Trophoblast cell (in vitro differentiated cells and primary cell): Measurements from ENCODE around the gene MOCS3.

ENCODE experiments used
- DNase-seq, 2 donors: peaks; one replicate each; pipeline ENCODE4 v3.0.0-alpha.2; 2016
- H2AFZ ChIP-seq: 2 replicates; pipeline ENCODE4 v1.6.1; 2013; ENCODE audit warnings: low read length, moderate library complexity, mild to moderate bottlenecking; ENCODE audit not compliant: insufficient read depth, poor library complexity
- H2AK5ac ChIP-seq: 2 replicates; pipeline ENCODE4 v1.6.1; 2013; ENCODE audit warnings: mild to moderate bottlenecking, low read length
- H2BK120ac ChIP-seq: 2 replicates; pipeline ENCODE4 v1.6.1; 2013; ENCODE audit warnings: low read length, mild to moderate bottlenecking, moderate library complexity; ENCODE audit not compliant: insufficient read depth, poor library complexity
- H2BK12ac ChIP-seq: 2 replicates; pipeline ENCODE4 v1.6.1; 2013; ENCODE audit warnings: mild to moderate bottlenecking, low read length, moderate library complexity
- H2BK5ac ChIP-seq: 2 replicates; pipeline ENCODE4 v1.6.1; 2013; ENCODE audit warnings: low read length, low read depth, moderate library complexity, mild to moderate bottlenecking; ENCODE audit not compliant: poor library complexity
- H3K14ac ChIP-seq: 2 replicates; pipeline ENCODE4 v1.6.1; 2013; ENCODE audit warnings: mild to moderate bottlenecking, low read length
- H3K18ac ChIP-seq: 2 replicates; pipeline ENCODE4 v1.6.1; 2013; ENCODE audit warnings: mild to moderate bottlenecking, low read length
- H3K23ac ChIP-seq: 2 replicates; pipeline ENCODE4 v1.6.1; 2013; ENCODE audit warnings: low read length
- H3K27ac ChIP-seq: 2 replicates; pipeline ENCODE4 v1.5.1; 2013; ENCODE audit warnings: low read depth, mild to moderate bottlenecking, inconsistent platforms, low read length, moderate library complexity
- H3K27me3 ChIP-seq: 2 replicates; pipeline ENCODE4 v1.6.1; 2013; ENCODE audit warnings: inconsistent platforms, mild to moderate bottlenecking, low read length, moderate library complexity; ENCODE audit not compliant: insufficient read depth
- H3K36me3 ChIP-seq, 2 experiments: 1 replicate in 1 of 2; 2 replicates in 1 of 2; pipeline ENCODE4 v1.6.1; 2013; ENCODE audit warnings: low read length in 2 of 2, mild to moderate bottlenecking in 2 of 2, moderate library complexity in 1 of 2; ENCODE audit not compliant: insufficient read depth in 2 of 2, control insufficient read depth in 1 of 2
- H3K4ac ChIP-seq: 2 replicates; pipeline ENCODE4 v1.6.1; 2013; ENCODE audit warnings: low read depth, mild to moderate bottlenecking, low read length, moderate library complexity
- H3K4me1 ChIP-seq, 2 experiments: 1 replicate in 1 of 2; 2 replicates in 1 of 2; pipeline ENCODE4 v1.6.1; 2013; ENCODE audit warnings: low read length in 2 of 2, mild to moderate bottlenecking in 2 of 2, moderate library complexity in 1 of 2; ENCODE audit not compliant: insufficient read depth in 2 of 2, control insufficient read depth in 1 of 2
- H3K4me2 ChIP-seq: 2 replicates; pipeline ENCODE4 v1.6.1; 2013; ENCODE audit warnings: inconsistent platforms, mild to moderate bottlenecking, low read length, moderate library complexity
- H3K4me3 ChIP-seq: 2 replicates; pipeline ENCODE4 v1.5.1; 2013; ENCODE audit warnings: mild to moderate bottlenecking, low read depth, low read length, inconsistent platforms
- H3K79me1 ChIP-seq: one replicate; pipeline ENCODE4 v1.6.1; 2013; ENCODE audit warnings: low read length
- H3K79me2 ChIP-seq: 2 replicates; pipeline ENCODE4 v1.6.1; 2013; ENCODE audit warnings: low read length, mild to moderate bottlenecking; ENCODE audit not compliant: control insufficient read depth, insufficient read depth, poor library complexity
- H3K9ac ChIP-seq: 2 replicates; pipeline ENCODE4 v1.6.1; 2013; ENCODE audit warnings: mild to moderate bottlenecking, low read length
- H3K9me3 ChIP-seq: 2 replicates; pipeline ENCODE4 v1.6.1; 2013; ENCODE audit warnings: low read depth, mild to moderate bottlenecking, control low read depth, inconsistent platforms, low read length; ENCODE audit not compliant: insufficient read depth
- H4K12ac ChIP-seq: 2 replicates; pipeline ENCODE4 v1.6.1; 2013; ENCODE audit warnings: low read depth, mild to moderate bottlenecking, low read length, moderate library complexity
- H4K8ac ChIP-seq: 2 replicates; pipeline ENCODE4 v1.6.1; 2013; ENCODE audit warnings: low read depth, mild to moderate bottlenecking, low read length, moderate library complexity
- H4K91ac ChIP-seq: one replicate; pipeline ENCODE4 v1.6.1; 2013; ENCODE audit warnings: low read depth, mild to moderate bottlenecking, low read length, moderate library complexity
- WGBS: extraction: QIAGEN DNeasy Blood & Tissue Kit; methylation state at CpG from one replicate; pipeline ENCODE4 v1.1.7; 2013; ENCODE audit warnings: missing lambda C conversion rate; ENCODE audit not compliant: insufficient read length, insufficient coverage; ENCODE audit errors: extremely low coverage; 5-methylcytosine and 5-hydroxymethylcytosine counted together

MOCS3 gene

DNA sequence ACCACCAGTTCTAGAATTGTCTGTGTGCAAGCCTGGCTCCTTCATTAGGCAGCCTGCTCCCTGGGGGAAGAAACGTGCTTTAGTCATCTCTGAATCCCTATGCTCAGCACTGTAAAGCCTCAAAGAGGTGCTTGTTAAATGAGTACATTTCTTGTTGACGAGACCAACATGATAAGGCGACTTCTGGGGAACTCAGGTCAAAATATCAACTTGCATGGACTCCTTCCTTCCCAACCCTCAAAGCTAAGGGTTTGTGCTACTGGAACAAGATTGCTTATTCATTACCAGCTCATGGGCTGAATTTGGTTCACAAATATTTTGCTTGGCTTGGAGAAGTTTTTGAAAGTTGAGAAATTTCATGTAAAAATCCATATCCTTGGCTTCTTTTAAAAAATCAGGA lies 53.7 kb downstream of the MOCS3 start:
- H3K4me3 ChIP-seq = no peak overlapping the region
- H3K27me3 ChIP-seq = no peaks in the 10 kb centered on the region
- DNase-seq = no peak
- no CpG with 5 or more reads among the region's 3 CpGs for WGBS
- H2AFZ ChIP-seq = no peak overlapping the region
- H3K4me2 ChIP-seq = no peak overlapping the region
- H3K9ac ChIP-seq = no peak overlapping the region
- H3K23ac ChIP-seq = no peak overlapping the region
- no peak overlapping the region for H2BK5ac ChIP-seq
- no peaks in the 10 kb centered on the region for H3K9me3 ChIP-seq
- H3K27ac ChIP-seq = no peak overlapping the region
- no peak overlapping the region for H4K12ac ChIP-seq
- peaks cover 0 to 4% of the 10 kb centered on the region in 2 experiments for H3K4me1 ChIP-seq
- H3K36me3 ChIP-seq = peaks cover 2% of the 10 kb centered on the region in 2 experiments
- H3K18ac ChIP-seq = no peak overlapping the region
- H2AK5ac ChIP-seq = no peak overlapping the region
- H3K14ac ChIP-seq = no peak overlapping the region
- H2BK120ac ChIP-seq = no peak overlapping the region
- no peaks in the 10 kb centered on the region for H3K79me1 ChIP-seq
- no peaks in the 10 kb centered on the region for H3K79me2 ChIP-seq
- no peak overlapping the region for H3K4ac ChIP-seq
- no peak overlapping the region for H2BK12ac ChIP-seq
- no peak overlapping the region for H4K91ac ChIP-seq
- no peak overlapping the region for H4K8ac ChIP-seq
